ENCODE measurements around the gene ANKH. TPM values are rescaled to one million over a fixed set of nuclear protein-coding genes. Genes with fewer than 3 reads are reported as not detected.

Gene ANKH
- total and polyA plus RNA-seq, 2 experiments from 2014 or later, result 27.6 to 29.9 TPM

DNA sequence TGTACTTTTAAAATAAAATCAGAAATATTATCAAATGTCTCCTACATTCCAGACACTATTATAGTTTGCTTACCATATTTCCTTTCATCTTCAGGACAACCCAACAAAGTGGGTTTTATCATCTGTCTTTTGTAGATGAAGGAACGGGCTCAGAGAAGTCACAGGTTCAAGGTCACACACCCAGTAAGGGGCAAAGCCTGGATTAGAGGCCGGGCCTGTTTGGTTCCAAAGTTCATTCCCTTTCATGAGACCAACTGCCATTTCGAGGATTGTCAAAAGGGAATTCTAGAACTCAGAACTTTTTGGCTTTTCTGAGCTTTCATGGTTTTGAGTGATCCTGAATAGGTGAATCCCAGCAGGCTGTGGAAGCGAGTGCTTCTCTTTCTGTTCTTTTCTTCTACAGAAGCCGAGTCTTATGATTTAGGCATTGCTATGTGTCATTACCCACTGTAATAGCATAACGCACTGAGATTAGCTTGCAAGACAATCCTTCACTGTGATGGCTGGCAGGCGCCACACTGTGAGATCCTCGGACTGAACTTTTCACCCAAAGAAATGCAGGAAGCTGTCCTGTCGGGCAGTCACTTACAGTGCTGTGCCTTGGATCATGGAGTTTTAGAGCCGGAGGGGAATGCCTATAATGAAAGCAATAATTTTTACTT lies 43.8 kb upstream of the ANKH start:
- WGBS (ENCODE audit: low lambda C conversion rate, missing lambda C conversion rate), result 55% methylated on average over 10 of the region's 10 CpGs
- peak; percentile 21 for DNase-seq (ENCODE audit: low spot score)
- TF ChIP-seq EZH2phosphoT487 (IDR thresholded peaks at IDR 0.05; ENCODE audit: low read depth, severe bottlenecking, unreplicated experiment), result no peak
- TF ChIP-seq EZH2 (IDR thresholded peaks at IDR 0.05; ENCODE audit: borderline replicate concordance), result no peak
- TF ChIP-seq, protein P1, sequence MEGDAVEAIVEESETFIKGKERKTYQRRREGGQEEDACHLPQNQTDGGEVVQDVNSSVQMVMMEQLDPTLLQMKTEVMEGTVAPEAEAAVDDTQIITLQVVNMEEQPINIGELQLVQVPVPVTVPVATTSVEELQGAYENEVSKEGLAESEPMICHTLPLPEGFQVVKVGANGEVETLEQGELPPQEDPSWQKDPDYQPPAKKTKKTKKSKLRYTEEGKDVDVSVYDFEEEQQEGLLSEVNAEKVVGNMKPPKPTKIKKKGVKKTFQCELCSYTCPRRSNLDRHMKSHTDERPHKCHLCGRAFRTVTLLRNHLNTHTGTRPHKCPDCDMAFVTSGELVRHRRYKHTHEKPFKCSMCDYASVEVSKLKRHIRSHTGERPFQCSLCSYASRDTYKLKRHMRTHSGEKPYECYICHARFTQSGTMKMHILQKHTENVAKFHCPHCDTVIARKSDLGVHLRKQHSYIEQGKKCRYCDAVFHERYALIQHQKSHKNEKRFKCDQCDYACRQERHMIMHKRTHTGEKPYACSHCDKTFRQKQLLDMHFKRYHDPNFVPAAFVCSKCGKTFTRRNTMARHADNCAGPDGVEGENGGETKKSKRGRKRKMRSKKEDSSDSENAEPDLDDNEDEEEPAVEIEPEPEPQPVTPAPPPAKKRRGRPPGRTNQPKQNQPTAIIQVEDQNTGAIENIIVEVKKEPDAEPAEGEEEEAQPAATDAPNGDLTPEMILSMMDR (IDR thresholded peaks at IDR 0.05; ENCODE audit: poor library complexity), result no peak

DNA sequence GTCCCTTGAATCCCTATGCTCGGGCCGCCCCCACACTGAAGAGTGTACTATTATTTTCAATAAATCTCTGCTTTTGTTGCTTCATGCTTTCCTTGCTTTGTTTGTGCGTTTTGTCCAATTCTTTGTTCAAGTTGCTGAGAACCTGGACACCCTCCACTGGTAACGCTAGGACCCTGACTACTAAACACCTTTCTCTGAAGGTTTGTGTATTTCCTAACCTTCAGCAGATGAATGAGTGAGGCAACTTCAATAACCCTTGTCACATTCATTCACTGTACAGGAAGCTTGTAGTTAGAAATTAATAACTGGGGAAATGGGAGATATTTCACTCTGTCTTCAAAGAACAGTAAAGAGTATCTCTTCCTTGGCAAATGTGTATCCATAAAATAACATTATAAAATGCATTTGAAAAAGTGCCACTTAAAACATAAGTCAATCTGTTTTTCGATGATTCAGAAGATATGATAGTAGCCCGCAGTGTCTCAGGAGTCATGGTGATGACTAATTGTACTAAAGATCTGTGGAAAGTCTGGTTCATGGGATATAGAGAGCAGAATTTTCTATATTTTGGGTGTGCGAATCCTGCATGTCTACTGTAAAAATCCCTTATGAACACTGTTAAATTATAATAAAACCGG lies 43.2 kb upstream of the ANKH start:
- Histone ChIP-seq H3K9me2 (replicated peaks; ENCODE audit: insufficient read depth) (no peaks in the 10 kb centered on the region), H3K27me3 (no peaks in the 10 kb centered on the region), H3K27ac (no peak overlapping the region), H2AFZ (no peak overlapping the region), H3K4me3 (no peak overlapping the region), H3K36me3 (replicated peaks; ENCODE audit: insufficient read depth, low read depth) (no peaks in the 10 kb centered on the region), H3K4me2 (no peak overlapping the region), H3K79me2 (no peaks in the 10 kb centered on the region), H3K4me1 (ENCODE audit: insufficient read depth) (peaks cover 3% of the 10 kb centered on the region), H3K9me3 (ENCODE audit: low read depth) (no peaks in the 10 kb centered on the region), H4K20me1 (ENCODE audit: insufficient read depth, poor library complexity, severe bottlenecking) (no peaks in the 10 kb centered on the region)
- TF ChIP-seq EZH2 (IDR thresholded peaks at IDR 0.05; ENCODE audit: borderline replicate concordance), result no peak
- TF ChIP-seq EZH2phosphoT487 (IDR thresholded peaks at IDR 0.05; ENCODE audit: low read depth, severe bottlenecking, unreplicated experiment), result no peak
- 92% methylated on average over 8 of the region's 8 CpGs for WGBS (ENCODE audit: low lambda C conversion rate, missing lambda C conversion rate)
- no peak for DNase-seq (ENCODE audit: low spot score)

More for the DNA sequence above, 43.8 kb upstream of the ANKH start:
- Histone ChIP-seq H3K79me2 (no peaks in the 10 kb centered on the region), H3K4me2 (no peak overlapping the region), H4K20me1 (ENCODE audit: insufficient read depth, poor library complexity, severe bottlenecking) (no peaks in the 10 kb centered on the region), H3K4me3 (no peak overlapping the region), H3K4me1 (ENCODE audit: insufficient read depth) (peaks cover 3% of the 10 kb centered on the region), H3K36me3 (replicated peaks; ENCODE audit: insufficient read depth, low read depth) (no peaks in the 10 kb centered on the region), H3K9me2 (replicated peaks; ENCODE audit: insufficient read depth) (no peaks in the 10 kb centered on the region), H2AFZ (no peak overlapping the region), H3K9me3 (ENCODE audit: low read depth) (no peaks in the 10 kb centered on the region), H3K27ac (peak overlapping the region; percentile 26), H3K27me3 (no peaks in the 10 kb centered on the region)

DNA sequence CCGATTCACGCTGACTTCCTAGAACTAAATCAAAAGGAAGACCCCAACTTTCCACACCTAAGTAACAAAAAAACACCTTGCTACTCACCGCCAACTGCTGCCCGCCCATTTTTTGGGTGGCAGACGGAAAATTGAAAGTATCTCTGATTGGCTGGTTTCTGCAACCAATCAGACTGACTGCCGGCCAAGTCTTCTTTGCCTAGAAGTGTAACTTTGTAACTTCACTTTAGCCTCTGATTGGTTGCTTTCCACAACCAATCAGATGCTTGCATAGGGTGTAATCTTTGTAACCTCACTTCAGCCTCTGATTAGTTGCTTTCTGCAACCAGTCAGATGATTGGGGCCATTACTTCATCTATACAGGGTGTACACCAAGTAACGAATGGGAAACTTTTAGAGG lies 42.6 kb upstream of the ANKH start:
- H3K36me3 ChIP-seq (replicated peaks; ENCODE audit: insufficient read depth, low read depth), result no peaks in the 10 kb centered on the region

More for the DNA sequence above, 42.6 kb upstream of the ANKH start:
- no peak overlapping the region for H3K27ac ChIP-seq
- no peak overlapping the region for H3K4me2 ChIP-seq
- no peak overlapping the region for H2AFZ ChIP-seq
- no peaks in the 10 kb centered on the region for H4K20me1 ChIP-seq (ENCODE audit: insufficient read depth, poor library complexity, severe bottlenecking)
- peaks cover 3% of the 10 kb centered on the region for H3K4me1 ChIP-seq (ENCODE audit: insufficient read depth)
- H3K79me2 ChIP-seq, result no peaks in the 10 kb centered on the region
- H3K9me2 ChIP-seq (replicated peaks; ENCODE audit: insufficient read depth), result no peaks in the 10 kb centered on the region
- H3K9me3 ChIP-seq (ENCODE audit: low read depth), result no peaks in the 10 kb centered on the region
- no peak overlapping the region for H3K4me3 ChIP-seq
- 91% methylated on average over 7 of the region's 7 CpGs for WGBS (ENCODE audit: low lambda C conversion rate, missing lambda C conversion rate)
- no peaks in the 10 kb centered on the region for H3K27me3 ChIP-seq
- no peak for DNase-seq (ENCODE audit: low spot score)
- TF ChIP-seq, protein P1 (IDR thresholded peaks at IDR 0.05; ENCODE audit: poor library complexity), result no peak
- TF ChIP-seq EZH2phosphoT487 (IDR thresholded peaks at IDR 0.05; ENCODE audit: low read depth, severe bottlenecking, unreplicated experiment) (no peak), EZH2 (IDR thresholded peaks at IDR 0.05; ENCODE audit: borderline replicate concordance) (no peak)
